Measurements from ENCODE around the gene SCO2. TPM values are rescaled to one million over a fixed set of nuclear protein-coding genes. Genes with fewer than 3 reads are reported as not detected.

Gene SCO2
- total RNA-seq, 1 experiment from 2014 or later, result 5.5 TPM

GRCh38 chr22:50502628-50503474, 22.5 kb downstream of the SCO2 start:
- DNase-seq (ENCODE audit: low spot score), result no peak

- DNase-seq (ENCODE audit: low spot score), result no peak
These were observed 23.3 kb downstream of the SCO2 start for GRCh38 chr22:50502096-50502495.

DNA sequence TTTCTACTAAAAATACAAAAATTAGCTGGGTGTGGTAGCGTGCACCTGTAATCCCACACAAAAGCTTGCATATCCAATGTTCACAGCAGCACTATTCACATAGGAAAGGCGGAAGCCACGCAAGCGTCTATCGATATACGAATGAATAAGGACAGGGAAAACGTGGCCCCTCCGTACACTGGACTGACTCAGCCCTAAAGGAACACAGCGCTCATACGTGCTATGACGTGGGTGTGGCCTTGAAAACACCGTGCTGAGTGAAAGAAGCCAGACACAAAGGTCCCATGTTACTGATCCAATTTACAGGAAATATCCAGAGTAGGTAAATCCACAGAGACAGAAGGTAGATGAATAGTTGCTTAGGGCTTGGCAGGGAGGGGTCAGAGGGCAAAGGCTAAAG, 24.9 kb downstream of the SCO2 start:
- no peak for DNase-seq (ENCODE audit: low spot score)

GRCh38 chr22:50498322-50498890, 27.0 kb downstream of the SCO2 start:
- DNase-seq (ENCODE audit: low spot score), result peak; percentile 77

DNA sequence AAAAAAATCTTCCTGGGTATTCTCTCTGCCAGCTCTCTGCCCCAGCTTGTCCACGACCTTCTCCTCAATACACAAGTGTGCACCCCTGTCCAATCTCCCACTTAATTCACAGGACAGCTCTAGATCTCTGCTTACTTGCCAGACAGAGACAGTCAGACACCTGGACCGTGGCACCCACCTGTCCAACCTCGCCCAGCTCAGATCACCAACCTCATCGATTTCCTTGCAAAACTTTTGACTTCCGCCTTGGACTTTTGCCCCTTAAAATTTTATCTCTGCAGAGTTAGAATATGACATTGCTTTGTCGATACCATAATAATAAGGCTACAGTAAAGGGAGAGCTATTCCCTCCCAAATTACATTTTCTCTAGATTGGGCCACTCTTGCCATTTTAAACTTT, 28.3 kb downstream of the SCO2 start:
- DNase-seq (ENCODE audit: low spot score), result no peak

GRCh38 chr22:50490531-50491308, 34.7 kb downstream of the SCO2 start:
- DNase-seq (ENCODE audit: low spot score), result no peak

DNA sequence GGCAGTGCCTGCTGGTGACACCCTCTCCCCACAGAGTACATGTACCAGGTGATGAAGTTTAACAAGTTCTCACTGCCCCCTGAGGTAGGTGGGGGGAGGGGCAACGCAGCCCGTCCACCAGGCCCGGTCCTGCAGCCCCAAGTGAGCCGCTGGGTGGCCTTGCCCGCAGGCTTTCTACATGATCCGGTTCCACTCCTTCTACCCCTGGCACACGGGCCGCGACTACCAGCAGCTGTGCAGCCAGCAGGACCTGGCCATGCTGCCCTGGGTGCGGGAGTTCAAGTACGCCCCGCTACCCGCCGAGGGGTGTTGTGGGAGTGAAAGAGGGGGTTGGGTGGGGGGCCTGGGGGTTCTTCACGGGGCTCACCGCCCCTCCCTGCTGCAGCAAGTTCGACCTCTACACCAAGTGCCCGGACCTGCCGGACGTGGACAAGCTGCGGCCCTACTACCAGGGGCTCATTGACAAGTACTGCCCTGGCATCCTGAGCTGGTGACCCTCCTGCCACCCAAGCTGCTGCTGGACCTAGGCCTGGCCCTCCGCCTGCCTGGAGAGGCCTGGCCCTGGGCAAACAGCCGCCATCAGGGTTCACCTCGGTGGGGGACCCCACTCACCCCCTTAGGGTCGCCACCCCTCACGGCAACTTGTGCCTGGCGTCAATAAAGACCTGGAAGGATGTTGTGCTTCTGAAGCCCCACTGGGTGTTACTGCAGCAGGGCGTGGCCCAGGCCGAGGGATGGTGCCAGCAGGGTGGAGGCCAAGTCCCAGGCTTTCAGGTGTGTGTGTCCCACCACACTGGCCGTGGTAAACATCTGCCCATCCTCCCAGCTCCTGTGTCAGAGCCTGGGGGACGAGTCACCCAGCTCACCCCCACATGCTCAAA, 35.8 kb downstream of the SCO2 start:
- DNase-seq (ENCODE audit: low spot score), result no peak

GRCh38 chr22:50488886-50489285, 36.5 kb downstream of the SCO2 start:
- DNase-seq (ENCODE audit: low spot score), result no peak

DNA sequence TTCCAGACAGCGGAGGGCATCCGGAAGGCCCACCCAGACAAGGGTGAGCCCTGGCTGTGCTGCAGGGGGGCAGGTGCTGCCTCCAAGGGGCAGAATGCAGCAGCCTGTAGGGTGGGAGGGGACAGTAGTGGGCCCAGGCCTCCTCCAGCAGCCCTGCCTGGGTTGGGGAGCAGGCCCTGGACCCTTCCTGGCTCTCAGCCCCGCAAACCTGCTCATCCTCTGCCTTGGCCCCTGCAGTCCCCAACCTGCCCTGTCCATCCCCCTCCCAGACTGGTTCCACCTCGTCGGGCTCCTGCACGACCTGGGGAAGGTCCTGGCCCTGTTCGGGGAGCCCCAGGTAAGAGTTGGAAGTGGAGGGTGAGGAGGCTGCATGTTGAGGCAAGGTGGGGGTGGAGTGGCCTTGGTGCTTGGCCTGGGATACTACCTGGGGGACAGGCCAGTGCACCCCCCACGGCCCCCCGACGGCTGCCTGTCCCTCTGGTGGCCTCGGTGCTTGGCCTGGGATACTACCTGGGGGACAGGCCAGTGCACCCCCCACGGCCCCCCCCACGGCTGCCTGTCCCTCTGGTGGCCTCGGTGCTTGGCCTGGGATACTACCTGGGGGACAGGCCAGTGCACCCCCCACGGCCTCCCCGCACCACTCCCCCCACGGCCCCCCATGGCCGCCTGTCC, 37.3 kb downstream of the SCO2 start:
- no peak for DNase-seq (ENCODE audit: low spot score)

GRCh38 chr22:50487290-50488005, 38.0 kb downstream of the SCO2 start:
- no peak for DNase-seq (ENCODE audit: low spot score)

DNA sequence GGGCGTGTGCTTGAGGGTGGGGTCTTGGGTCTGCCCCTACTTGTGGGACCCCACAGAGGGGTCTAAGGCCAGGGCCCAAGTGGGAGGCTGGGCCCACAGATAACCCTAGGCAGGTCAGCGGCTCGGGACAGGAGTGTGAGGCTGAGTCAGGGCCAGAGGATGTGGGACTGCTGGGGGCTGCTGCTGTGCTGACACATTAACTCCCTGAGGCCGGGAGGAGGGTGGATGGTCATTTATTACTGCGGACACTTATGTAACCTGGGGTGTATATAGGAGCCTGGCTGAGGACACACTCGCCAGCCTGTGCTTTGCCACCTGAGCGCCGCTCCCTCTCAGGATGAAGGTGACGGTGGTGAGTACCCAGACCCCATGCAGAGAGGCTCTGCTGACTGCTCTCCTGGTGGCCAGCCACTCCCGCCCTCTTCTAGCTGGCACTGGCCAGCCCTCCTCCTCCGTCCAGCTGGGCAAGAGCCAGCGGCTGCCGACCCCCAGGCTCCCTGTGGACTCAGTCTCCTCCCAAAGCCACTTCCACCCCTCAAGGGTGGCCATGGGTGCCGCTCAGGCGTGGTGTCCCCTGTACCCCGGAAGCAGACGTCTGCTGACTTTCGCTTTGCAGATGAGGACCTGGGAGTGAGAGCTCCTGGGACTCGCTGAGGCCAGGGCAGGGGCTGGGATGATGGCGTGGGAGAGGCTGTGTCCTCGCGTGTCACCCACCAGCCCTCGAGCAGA, 38.7 kb downstream of the SCO2 start, which contains the start of gene MIOX:
TSS of gene MIOX (plus strand) at position 299 of the 729 bp plus-strand sequence. CDS start at position 338, 39 bp downstream.
- DNase-seq (ENCODE audit: low spot score), result no peak

GRCh38 chr22:50485221-50486131, 39.9 kb downstream of the SCO2 start:
- DNase-seq (ENCODE audit: low spot score), result peak; percentile 59

DNA sequence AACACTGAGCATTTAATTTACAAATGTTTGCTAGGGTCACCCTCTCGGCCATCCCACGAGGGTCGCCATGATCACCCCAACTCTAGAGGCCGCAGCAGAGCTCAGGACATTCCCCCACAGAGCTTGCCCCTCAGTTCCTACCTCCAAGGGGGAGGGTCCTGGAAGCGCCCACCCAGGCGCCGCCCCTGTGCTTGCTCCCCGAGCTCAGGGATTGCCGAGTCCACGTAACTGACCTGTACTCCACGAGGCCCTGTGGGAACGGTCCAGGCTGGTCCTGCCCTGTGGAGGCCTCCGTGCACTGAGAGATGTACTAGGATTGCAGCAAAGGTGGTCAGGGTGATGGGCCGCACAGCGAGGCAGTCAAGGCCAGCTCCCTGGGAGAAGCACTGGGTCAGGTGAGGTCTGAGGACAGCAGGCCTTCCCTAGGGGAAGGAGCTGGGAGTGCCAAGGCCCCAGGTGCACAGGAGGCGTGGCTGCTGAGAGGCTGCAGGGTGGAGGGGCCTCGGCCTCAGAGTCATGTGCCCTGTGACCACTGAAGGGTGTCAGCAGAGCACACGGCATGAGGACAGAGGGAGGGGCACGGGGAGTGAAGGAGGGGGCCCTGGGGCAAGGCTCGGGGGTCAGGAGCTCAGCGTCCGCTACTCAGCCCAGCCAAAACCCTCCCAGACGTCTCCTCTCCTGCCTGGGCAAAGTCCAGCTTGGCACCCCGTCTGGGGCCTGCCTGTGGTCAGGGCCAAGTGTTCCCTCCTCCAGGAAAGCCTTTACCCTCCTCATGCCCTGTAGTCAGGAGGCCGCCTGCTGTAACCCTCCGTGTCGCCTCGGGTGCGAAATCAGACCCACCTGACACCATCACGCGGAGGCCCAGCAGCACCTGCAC, 41.2 kb downstream of the SCO2 start:
- no peak for DNase-seq (ENCODE audit: low spot score)

GRCh38 chr22:50483556-50483955, 41.8 kb downstream of the SCO2 start:
- no peak for DNase-seq (ENCODE audit: low spot score)

GRCh38 chr22:50483106-50483505, 42.3 kb downstream of the SCO2 start:
- DNase-seq (ENCODE audit: low spot score), result no peak

DNA sequence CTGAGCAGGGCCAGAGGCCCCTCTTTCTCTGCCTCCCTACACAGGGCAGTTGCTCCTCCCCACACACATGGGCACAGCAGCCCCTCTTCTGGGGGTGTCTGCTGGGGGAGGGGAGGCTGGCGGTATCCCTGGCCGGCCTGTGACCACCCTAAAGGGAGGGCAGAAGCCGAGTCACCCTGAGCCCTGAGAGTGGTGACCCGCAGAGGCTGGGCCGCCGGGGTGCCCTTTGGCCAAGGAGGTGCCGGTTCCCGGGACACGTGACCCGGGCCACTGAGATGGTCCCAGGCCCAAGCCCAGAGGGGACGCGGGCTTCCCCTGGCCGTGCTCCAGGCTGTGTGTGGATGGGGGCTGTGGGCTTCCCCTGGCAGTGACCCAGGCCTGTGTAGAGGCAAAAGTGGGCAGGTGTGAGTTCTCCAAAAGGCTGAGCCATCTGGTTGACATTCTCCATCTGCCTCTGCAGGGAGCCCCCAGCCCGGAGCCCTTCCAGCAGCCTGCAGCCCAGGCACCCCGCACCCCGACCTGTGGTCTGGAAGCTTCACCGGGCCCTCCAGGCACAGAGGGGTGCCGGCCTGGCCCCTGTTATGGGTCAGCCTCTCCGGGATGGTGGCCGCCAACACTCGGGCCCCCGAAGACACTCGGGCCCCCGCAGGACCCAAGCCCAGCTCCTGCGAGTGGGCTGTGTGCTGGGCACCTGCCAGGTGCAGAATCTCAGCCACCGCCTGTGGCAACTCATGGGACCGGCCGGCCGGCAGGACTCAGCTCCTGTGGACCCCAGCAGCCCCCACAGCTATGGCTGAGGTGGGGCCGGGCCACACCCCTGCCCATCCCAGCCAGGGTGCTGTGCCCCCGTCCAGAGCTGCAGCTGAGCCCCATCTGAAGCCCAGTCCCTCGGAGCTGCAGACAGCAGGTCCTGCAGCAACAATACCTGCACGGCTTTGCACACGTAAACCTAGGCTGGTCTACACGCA, 43.0 kb downstream of the SCO2 start:
- no peak for DNase-seq (ENCODE audit: low spot score)

Measured in HT-29 (cell line).